Measurements from ENCODE around the gene ALB. TPM values are rescaled to one million over a fixed set of nuclear protein-coding genes. Genes with fewer than 3 reads are reported as not detected.
"Not testable (repeated sequence)": the region's sequence is repeated elsewhere in the genome, so short reads cannot be mapped to it uniquely, and the experiment has no call there.

The ALB gene
- not detected for total RNA-seq

- H3K36me3 Mint-ChIP-seq, result no peaks in the 10 kb centered on the region
- DNase-seq (ENCODE audit: low spot score in 2 of 2) (no peak), ATAC-seq (no peak)
- H3K9me3 Mint-ChIP-seq, result no peaks in the 10 kb centered on the region
- H3K27ac Mint-ChIP-seq, result no peak within 1 kb of the TSS
These were observed at the start of gene ALB for GRCh38 chr4:73404042-73404441. TSS of gene ALB (plus strand) at chr4:73404287. CDS start at chr4:73404328, 41 bp downstream.

- not testable (repeated sequence) for ATAC-seq; DNase-seq (ENCODE audit: low spot score in 2 of 2); H3K27ac Mint-ChIP-seq
- Mint-ChIP-seq H3K36me3 (peaks cover 10 to 42% of the 10 kb centered on the region in 2 donors), H3K9me3 (peaks cover 17 to 44% of the 10 kb centered on the region in 2 donors)
These were observed 46.9 kb upstream of the ALB start for GRCh38 chr4:73357174-73357573.

- H3K36me3 Mint-ChIP-seq; ATAC-seq; DNase-seq (ENCODE audit: low spot score in 2 of 2); H3K27ac Mint-ChIP-seq: not testable (repeated sequence)
- peaks cover 9 to 13% of the 10 kb centered on the region in 2 donors for H3K9me3 Mint-ChIP-seq
These were observed 34.4 kb upstream of the ALB start for GRCh38 chr4:73369506-73370199.

DNA sequence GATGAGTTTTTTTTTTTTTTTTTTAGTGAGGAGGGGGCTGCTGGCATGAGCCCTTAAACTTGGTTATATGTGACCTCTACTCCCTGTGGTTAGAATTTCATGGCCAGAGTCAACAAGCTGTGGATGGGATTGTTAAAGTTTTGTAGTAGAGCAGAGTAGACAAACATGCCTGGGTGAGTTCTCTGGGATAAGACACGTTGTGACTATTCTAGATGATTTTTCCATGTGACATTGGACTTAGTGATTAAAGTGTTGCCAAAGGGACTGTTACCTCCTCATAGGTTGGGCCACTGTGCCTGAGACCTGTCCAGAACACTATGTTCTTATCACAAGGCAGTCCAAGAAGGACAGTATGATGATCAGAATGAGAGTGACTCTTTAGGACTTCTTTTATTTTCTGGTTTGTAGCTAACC lies 28.8 kb upstream of the ALB start:
- ATAC-seq (no peak), DNase-seq (ENCODE audit: low spot score in 2 of 2) (no peak)
- H3K27ac Mint-ChIP-seq, result no peak overlapping the region

GRCh38 chr4:73376251-73376650 lies 27.8 kb upstream of the ALB start:
- H3K36me3 Mint-ChIP-seq, result no peaks in the 10 kb centered on the region
- H3K27ac Mint-ChIP-seq, result no peak overlapping the region
- no peak for ATAC-seq
- H3K9me3 Mint-ChIP-seq, result no peaks in the 10 kb centered on the region
- DNase-seq (ENCODE audit: low spot score in 2 of 2), result no peak

More for the DNA sequence above, 28.8 kb upstream of the ALB start:
- Mint-ChIP-seq H3K9me3 (peaks cover 0 to 3% of the 10 kb centered on the region in 2 donors), H3K36me3 (no peaks in the 10 kb centered on the region)

DNA sequence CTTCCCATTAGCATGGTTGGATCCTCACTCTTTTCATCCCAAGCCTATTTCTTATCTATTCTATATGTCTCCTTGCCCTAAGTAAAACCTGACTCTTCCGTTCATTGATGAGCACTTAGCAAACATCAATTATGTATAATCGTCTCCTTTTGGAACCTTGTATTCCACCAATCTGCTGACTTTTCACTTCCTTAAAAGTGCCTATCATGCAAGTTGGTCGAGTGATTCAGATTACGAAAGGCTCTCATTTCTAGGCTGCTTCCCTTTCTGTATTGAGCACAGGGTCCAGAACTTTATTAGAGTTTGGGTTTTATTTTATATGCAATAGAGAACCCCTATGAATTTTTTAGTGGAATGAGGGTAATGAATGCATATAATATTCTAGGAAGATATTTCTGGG lies 27.1 kb upstream of the ALB start:
- H3K27ac Mint-ChIP-seq, result no peak overlapping the region
- H3K36me3 Mint-ChIP-seq, result no peaks in the 10 kb centered on the region
- DNase-seq (ENCODE audit: low spot score in 2 of 2), result no peak
- ATAC-seq, result no peak
- H3K9me3 Mint-ChIP-seq, result no peaks in the 10 kb centered on the region

DNA sequence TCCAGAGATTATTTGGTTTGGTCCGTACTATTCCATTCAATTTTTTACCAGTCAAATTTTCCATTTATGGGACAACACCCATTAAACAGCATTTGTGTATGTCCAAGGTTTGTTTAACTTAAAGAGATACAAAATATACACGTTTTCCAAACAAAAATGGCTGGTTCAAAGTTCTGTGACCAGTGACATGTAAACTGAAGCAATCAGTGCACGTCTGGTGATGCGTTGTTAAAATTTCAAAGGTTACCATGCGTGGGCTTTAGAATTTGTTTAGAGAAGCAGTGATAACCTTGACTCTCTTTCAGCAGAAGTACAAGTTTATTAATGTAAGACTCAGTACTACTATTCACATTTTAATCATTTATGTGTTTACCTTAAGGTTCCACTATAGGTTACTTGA lies 25.2 kb upstream of the ALB start:
- no peaks in the 10 kb centered on the region for H3K36me3 Mint-ChIP-seq
- no peaks in the 10 kb centered on the region for H3K9me3 Mint-ChIP-seq

DNA sequence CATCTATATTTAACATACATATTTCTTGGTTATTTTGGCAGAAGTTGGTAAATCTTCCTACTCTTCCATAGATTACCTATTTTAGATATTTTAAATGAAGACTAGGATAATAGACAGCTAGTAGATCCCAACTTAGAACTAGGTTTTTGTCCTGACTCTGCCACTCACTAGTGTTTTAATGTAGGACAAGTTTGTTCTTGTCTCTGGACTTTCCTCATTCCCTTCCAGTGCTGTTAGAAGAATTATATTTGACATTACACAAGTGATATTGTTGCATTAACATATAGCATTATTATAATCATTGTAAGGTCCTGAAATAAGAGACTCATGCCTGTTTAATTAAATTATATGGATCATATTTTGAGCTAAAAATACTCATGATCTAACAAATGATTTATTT lies 24.1 kb upstream of the ALB start:
- DNase-seq (ENCODE audit: low spot score in 2 of 2) (no peak), ATAC-seq (no peak)
- no peaks in the 10 kb centered on the region for H3K36me3 Mint-ChIP-seq
- no peaks in the 10 kb centered on the region for H3K9me3 Mint-ChIP-seq
- no peak overlapping the region for H3K27ac Mint-ChIP-seq

More for the DNA sequence above, 25.2 kb upstream of the ALB start:
- ATAC-seq (no peak), DNase-seq (ENCODE audit: low spot score in 2 of 2) (no peak)
- H3K27ac Mint-ChIP-seq, result no peak overlapping the region

DNA sequence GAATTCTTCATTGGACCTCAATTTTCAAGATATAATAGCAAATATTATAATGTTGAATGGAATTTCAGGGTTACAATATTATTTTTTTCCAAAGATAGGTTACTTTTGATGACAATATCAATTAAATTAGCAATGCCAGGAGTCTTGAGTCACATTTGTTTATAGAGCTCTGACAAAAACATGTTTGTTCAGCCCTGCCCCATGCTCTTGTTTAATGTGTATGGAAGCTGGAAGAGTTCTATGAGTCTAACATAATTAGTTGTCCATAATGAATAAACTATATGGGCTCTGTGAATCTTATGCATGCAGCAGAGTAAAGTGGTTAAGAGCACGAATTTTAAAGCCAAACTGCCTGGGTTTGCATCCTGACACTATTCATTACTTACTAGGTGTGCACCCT lies 22.9 kb upstream of the ALB start:
- Mint-ChIP-seq H3K9me3 (peaks cover 7 to 8% of the 10 kb centered on the region in 2 donors), H3K27ac (no peak overlapping the region), H3K36me3 (peaks cover 2% of the 10 kb centered on the region in 2 donors)
- DNase-seq (ENCODE audit: low spot score in 2 of 2) (no peak), ATAC-seq (no peak)

DNA sequence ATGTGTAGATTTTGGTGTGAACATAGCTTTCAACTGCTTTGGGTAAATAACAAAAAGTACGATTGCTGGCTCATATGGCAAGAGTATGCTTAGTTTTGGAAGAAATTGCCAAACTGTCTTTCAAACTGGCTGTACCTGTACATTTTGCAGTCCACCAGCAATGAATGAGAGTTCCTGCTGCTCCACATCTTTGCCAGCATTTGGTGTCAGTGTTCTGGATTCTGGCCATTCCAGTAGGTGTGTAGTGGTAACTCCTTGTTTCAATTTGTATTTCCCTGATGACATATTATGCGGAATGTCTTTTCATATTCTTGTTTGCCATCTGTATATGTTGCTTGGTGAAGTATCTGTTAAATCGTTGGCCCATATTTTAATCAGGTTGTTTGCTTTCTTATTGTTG lies 20.6 kb upstream of the ALB start:
- DNase-seq (ENCODE audit: low spot score in 2 of 2), result no peak
- Mint-ChIP-seq H3K9me3 (peaks cover 9 to 12% of the 10 kb centered on the region in 2 donors), H3K27ac (no peak overlapping the region), H3K36me3 (peaks cover 4% of the 10 kb centered on the region in 2 donors)
- no peak for ATAC-seq

DNA sequence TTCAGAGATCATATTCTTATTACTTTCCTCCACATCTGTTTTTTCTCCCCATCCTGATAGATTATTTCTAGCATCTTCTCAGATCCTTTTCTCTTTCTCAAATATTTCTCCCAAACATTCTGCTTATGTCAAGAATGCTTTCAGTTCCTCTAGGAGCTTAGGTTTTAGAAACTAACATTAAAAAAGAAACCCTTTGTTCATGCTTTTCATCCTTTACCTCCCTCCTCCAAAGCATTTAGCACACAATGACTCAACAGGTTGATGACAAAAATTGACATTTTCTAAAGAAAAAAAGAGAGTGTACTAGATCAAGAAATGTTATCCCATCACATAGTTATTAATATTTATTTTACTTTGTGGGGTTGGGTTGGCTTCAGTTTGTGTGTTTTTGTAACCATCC lies 16.5 kb upstream of the ALB start:
- no peak overlapping the region for H3K27ac Mint-ChIP-seq
- no peak for DNase-seq (ENCODE audit: low spot score in 2 of 2)
- H3K36me3 Mint-ChIP-seq, result peaks cover 4% of the 10 kb centered on the region in 2 donors
- H3K9me3 Mint-ChIP-seq, result peaks cover 9 to 12% of the 10 kb centered on the region in 2 donors
- ATAC-seq, result no peak

- H3K36me3 Mint-ChIP-seq, result peaks cover 4% of the 10 kb centered on the region in 2 donors
- ATAC-seq (no peak), DNase-seq (ENCODE audit: low spot score in 2 of 2) (no peak)
- H3K9me3 Mint-ChIP-seq, result peaks cover 9 to 12% of the 10 kb centered on the region in 2 donors
- no peak overlapping the region for H3K27ac Mint-ChIP-seq
These were observed 15.2 kb upstream of the ALB start for GRCh38 chr4:73388887-73389286.

GRCh38 chr4:73389663-73390062 lies 14.4 kb upstream of the ALB start:
- H3K36me3 Mint-ChIP-seq; H3K27ac Mint-ChIP-seq; ATAC-seq; DNase-seq (ENCODE audit: low spot score in 2 of 2): not testable (repeated sequence)
- H3K9me3 Mint-ChIP-seq, result peaks cover 9 to 12% of the 10 kb centered on the region in 2 donors

GRCh38 chr4:73391774-73392173 lies 12.3 kb upstream of the ALB start:
- H3K9me3 Mint-ChIP-seq, result no peaks in the 10 kb centered on the region
- no peak overlapping the region for H3K27ac Mint-ChIP-seq
- DNase-seq (ENCODE audit: low spot score in 2 of 2) (no peak), ATAC-seq (no peak)
- no peaks in the 10 kb centered on the region for H3K36me3 Mint-ChIP-seq

GRCh38 chr4:73392936-73393335 lies 11.2 kb upstream of the ALB start:
- no peak for ATAC-seq
- no peaks in the 10 kb centered on the region for H3K9me3 Mint-ChIP-seq
- H3K36me3 Mint-ChIP-seq, result no peaks in the 10 kb centered on the region
- no peak overlapping the region for H3K27ac Mint-ChIP-seq
- DNase-seq (ENCODE audit: low spot score in 2 of 2), result no peak

DNA sequence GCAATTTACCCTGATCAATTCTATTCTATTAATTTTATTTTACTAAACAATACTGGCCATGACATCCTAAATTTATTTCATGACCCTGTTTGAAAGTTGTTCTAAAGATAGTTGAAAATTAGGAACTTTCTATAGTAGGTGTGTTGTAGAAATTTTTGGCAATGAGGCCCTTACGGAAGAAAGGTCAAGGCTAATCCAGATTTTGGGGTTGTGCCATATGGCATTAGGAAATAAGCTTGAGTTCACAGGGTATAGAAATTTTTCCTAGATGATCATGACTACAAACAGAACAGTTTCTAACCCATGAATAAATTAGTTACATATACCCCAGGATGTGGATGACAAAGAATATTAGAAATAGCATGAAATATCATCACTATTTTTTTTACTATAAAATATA lies 7.8 kb upstream of the ALB start:
- ATAC-seq, result no peak
- DNase-seq (ENCODE audit: low spot score in 2 of 2), result no peak
- Mint-ChIP-seq H3K36me3 (no peaks in the 10 kb centered on the region), H3K27ac (no peak overlapping the region), H3K9me3 (no peaks in the 10 kb centered on the region)

DNA sequence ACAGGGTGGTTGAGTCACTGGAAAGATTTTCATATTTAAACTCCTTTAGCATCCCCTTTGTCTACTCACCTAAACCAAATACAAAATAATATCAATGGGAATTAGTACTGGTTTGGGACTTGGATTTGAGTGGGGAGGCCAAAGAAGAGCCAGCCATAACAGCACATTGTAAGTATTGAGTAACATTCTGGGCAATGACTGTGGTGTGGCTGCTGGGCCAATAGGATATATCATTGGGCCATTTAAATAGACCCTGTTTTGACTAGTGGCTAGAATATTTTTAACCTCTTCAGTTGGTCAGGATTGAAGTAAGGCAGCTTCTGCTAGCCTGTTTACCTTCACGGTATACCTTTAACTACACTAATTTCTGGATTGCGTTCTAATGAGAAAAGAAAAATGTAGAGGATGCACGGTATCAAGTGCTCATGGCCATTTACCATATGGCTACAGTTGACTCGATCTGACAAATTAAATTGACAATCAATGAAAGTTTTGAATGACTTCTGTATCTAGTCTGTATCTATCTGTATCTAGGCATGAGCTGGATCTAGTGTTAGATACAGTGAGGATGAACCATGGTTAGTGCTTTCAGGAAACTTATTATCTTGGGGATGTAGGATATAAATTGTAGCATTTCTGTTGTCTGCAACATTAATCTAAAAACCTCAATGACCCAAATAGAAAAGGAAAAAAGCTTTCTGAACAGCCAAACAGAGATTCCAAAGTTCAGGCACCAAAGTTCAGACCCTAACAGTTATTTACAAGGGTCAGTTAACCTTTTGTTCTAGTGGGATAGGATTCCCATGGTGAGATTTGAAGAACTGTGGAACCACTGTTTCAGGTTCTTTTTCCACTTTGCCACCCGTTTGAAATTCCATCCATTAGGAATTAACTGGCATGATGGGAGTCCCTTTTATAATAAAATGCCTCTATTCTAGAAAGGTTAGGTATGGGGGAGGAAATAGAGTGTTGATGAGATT lies 6.8 kb upstream of the ALB start:
- ATAC-seq, result no peak
- no peak for DNase-seq (ENCODE audit: low spot score in 2 of 2)
- Mint-ChIP-seq H3K27ac (no peak overlapping the region), H3K36me3 (no peaks in the 10 kb centered on the region), H3K9me3 (no peaks in the 10 kb centered on the region)

Measured in activated naive CD4-positive, alpha-beta T cell treated with anti-CD3 and anti-CD28 coated beads, Interleukin-2, amount 50 U/mL, for 72 hours (primary cell).